Measurements from ENCODE around the gene LPP. TPM values are rescaled to one million over a fixed set of nuclear protein-coding genes. Genes with fewer than 3 reads are reported as not detected.

LPP gene
- total RNA-seq, 1 donor, result 77.4 TPM

DNA sequence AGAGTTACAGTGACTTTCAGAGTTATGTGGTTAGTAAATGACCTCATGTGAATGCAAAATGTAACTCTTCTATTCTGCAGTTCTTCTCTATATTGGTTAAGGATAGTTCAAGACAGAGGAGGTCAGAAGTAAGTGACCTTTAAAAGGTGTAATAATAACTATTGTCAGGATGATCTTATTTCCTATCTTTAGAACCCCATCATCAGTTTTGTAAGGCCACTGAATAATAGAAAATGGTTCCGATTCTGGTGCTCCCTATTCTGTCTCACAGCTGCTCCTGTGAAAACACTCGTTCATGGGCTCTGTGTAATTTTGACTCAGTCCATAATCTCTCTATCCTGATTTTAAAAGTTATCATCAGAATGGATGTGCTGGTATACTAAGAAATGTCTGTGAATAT is 463.3 kb downstream of the LPP start:
- Histone ChIP-seq H3K79me2 (ENCODE audit: insufficient read depth, low read length) (peaks cover 49% of the 10 kb centered on the region), H3K4me1 (ENCODE audit: insufficient read depth, low read length) (no peaks in the 10 kb centered on the region)

DNA sequence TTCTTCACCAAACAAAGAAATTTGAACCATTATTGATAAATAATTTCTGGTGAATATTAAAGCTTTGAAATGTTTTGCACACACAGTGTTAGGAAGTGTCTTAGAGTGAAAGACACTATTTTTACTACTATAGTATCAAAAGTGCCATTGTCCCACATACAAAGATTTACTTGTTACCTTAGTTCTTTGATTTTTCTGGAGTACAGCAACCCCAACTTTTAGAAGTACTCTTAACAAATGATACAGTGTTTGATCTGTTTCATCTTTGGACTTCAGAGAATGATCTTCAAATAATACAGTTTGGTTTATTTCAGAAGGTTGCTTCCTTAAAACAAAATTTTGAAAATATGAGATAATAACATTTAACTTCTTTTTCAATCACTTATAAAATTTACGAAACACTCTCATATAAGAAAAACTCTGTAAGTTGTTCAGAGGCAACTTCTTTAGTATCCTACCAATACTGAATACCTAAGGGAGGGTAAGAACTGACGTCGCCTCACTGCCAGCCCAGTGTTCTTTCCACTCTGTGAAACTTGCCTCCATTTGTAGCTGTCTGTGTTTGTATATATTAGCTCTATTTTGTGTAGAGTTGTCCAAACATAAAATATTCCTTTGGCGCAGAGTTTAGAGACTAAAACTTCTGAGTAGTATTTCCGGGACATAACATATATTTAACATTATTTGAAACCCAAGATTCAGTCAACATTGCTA is 464.2 kb downstream of the LPP start:
- Histone ChIP-seq H3K27me3 (ENCODE audit: insufficient read depth, low read length) (no peaks in the 10 kb centered on the region), H3K4me1 (ENCODE audit: insufficient read depth, low read length) (no peaks in the 10 kb centered on the region), H3K4me2 (ENCODE audit: insufficient read depth, low read length) (no peak overlapping the region), H2AFZ (ENCODE audit: low read length) (no peak overlapping the region), H4K20me1 (ENCODE audit: insufficient read depth, low read length) (no peaks in the 10 kb centered on the region), H3K79me2 (ENCODE audit: insufficient read depth, low read length) (peaks cover 50% of the 10 kb centered on the region), H3K36me3 (ENCODE audit: insufficient read depth, low read length) (no peaks in the 10 kb centered on the region), H3K4me3 (ENCODE audit: insufficient read depth, low read length) (no peak overlapping the region), H3K9me3 (ENCODE audit: low read depth, low read length) (no peaks in the 10 kb centered on the region), H3K27ac (ENCODE audit: low read depth, low read length) (no peak overlapping the region)
- TF ChIP-seq, protein P1, sequence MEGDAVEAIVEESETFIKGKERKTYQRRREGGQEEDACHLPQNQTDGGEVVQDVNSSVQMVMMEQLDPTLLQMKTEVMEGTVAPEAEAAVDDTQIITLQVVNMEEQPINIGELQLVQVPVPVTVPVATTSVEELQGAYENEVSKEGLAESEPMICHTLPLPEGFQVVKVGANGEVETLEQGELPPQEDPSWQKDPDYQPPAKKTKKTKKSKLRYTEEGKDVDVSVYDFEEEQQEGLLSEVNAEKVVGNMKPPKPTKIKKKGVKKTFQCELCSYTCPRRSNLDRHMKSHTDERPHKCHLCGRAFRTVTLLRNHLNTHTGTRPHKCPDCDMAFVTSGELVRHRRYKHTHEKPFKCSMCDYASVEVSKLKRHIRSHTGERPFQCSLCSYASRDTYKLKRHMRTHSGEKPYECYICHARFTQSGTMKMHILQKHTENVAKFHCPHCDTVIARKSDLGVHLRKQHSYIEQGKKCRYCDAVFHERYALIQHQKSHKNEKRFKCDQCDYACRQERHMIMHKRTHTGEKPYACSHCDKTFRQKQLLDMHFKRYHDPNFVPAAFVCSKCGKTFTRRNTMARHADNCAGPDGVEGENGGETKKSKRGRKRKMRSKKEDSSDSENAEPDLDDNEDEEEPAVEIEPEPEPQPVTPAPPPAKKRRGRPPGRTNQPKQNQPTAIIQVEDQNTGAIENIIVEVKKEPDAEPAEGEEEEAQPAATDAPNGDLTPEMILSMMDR (IDR thresholded peaks at IDR 0.05; ENCODE audit: extremely low read depth, low read depth, low read length), result no peak
- no peak for DNase-seq (ENCODE audit: insufficient read length, low spot score, missing footprints)

More for the DNA sequence above, 463.3 kb downstream of the LPP start:
- TF ChIP-seq, protein P1 (IDR thresholded peaks at IDR 0.05; ENCODE audit: extremely low read depth, low read depth, low read length), result no peak
- Histone ChIP-seq H3K27ac (ENCODE audit: low read depth, low read length) (no peak overlapping the region), H3K36me3 (ENCODE audit: insufficient read depth, low read length) (no peaks in the 10 kb centered on the region), H3K4me3 (ENCODE audit: insufficient read depth, low read length) (no peak overlapping the region), H3K27me3 (ENCODE audit: insufficient read depth, low read length) (no peaks in the 10 kb centered on the region), H4K20me1 (ENCODE audit: insufficient read depth, low read length) (no peaks in the 10 kb centered on the region), H3K9me3 (ENCODE audit: low read depth, low read length) (no peaks in the 10 kb centered on the region), H2AFZ (ENCODE audit: low read length) (no peak overlapping the region), H3K4me2 (ENCODE audit: insufficient read depth, low read length) (no peak overlapping the region)
- no peak for DNase-seq (ENCODE audit: insufficient read length, low spot score, missing footprints)

DNA sequence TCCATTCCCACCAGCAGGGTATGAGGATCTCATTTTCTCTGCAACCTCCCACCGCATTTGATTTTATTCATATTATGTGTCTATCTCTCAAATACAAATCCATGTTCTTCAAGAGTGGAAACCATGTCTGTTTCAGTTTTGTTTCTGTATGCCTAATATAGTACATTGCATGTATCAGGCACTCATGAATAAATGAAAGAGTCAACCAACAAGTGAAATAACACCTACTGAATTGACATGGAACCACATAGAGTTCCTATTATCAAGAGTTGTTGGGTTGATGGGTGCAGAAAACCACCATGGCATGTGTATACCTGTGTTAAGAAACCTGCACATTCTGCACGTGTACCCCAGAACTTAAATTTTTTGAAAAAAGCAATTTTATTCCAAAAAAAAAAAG is 466.8 kb downstream of the LPP start:
- Histone ChIP-seq H3K4me2 (ENCODE audit: insufficient read depth, low read length) (no peak overlapping the region), H3K36me3 (ENCODE audit: insufficient read depth, low read length) (no peaks in the 10 kb centered on the region), H3K4me1 (ENCODE audit: insufficient read depth, low read length) (peaks cover 10% of the 10 kb centered on the region), H3K27ac (ENCODE audit: low read depth, low read length) (no peak overlapping the region), H3K79me2 (ENCODE audit: insufficient read depth, low read length) (peaks cover 44% of the 10 kb centered on the region), H3K4me3 (ENCODE audit: insufficient read depth, low read length) (no peak overlapping the region), H4K20me1 (ENCODE audit: insufficient read depth, low read length) (no peaks in the 10 kb centered on the region), H3K9me3 (ENCODE audit: low read depth, low read length) (no peaks in the 10 kb centered on the region), H3K27me3 (ENCODE audit: insufficient read depth, low read length) (no peaks in the 10 kb centered on the region), H2AFZ (ENCODE audit: low read length) (no peak overlapping the region)
- TF ChIP-seq, protein P1 (IDR thresholded peaks at IDR 0.05; ENCODE audit: extremely low read depth, low read depth, low read length), result no peak
- no peak for DNase-seq (ENCODE audit: insufficient read length, low spot score, missing footprints)

DNA sequence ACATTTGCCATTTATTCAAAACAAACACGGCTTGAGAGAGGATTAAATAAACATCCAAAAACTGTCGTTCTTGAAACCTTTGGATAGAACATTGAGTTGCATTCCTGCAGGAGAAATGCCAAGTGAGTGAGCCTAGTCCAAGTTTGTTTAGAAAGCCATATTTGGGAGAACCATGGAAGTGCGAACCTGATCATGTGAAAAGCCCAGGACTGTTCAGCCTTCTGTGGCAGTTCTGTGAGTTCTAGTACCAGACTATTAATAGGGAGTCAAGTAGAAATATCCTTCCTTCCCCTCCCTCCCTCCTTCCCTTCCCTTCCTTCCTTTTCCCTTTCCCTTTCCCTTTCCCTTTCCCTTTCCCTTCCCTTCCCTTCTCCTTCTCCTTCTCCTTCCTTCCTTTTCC is 470.4 kb downstream of the LPP start:
- Histone ChIP-seq H4K20me1 (ENCODE audit: insufficient read depth, low read length) (no peaks in the 10 kb centered on the region), H2AFZ (ENCODE audit: low read length) (no peak overlapping the region), H3K4me2 (ENCODE audit: insufficient read depth, low read length) (peak overlapping the region; percentile 8), H3K27me3 (ENCODE audit: insufficient read depth, low read length) (no peaks in the 10 kb centered on the region), H3K27ac (ENCODE audit: low read depth, low read length) (peak overlapping the region; percentile 17), H3K4me1 (ENCODE audit: insufficient read depth, low read length) (peaks cover 28% of the 10 kb centered on the region), H3K36me3 (ENCODE audit: insufficient read depth, low read length) (no peaks in the 10 kb centered on the region), H3K4me3 (ENCODE audit: insufficient read depth, low read length) (no peak overlapping the region), H3K79me2 (ENCODE audit: insufficient read depth, low read length) (peaks cover 24% of the 10 kb centered on the region), H3K9me3 (ENCODE audit: low read depth, low read length) (no peaks in the 10 kb centered on the region)
- DNase-seq (ENCODE audit: insufficient read length, low spot score, missing footprints), result no peak
- TF ChIP-seq, protein P1 (IDR thresholded peaks at IDR 0.05; ENCODE audit: extremely low read depth, low read depth, low read length), result no peak
